ENCODE measurements around the gene RPS6KA6. TPM values are rescaled to one million over a fixed set of nuclear protein-coding genes. Genes with fewer than 3 reads are reported as not detected.

The RPS6KA6 gene
- total and polyA plus RNA-seq, 2 experiments from 2014 or later = 2.4 to 9.3 TPM

GRCh38 chrX:84216406-84216805 lies 28.4 kb upstream of the RPS6KA6 start:
- TF ChIP-seq CTCF (IDR thresholded peaks at IDR 0.05; ENCODE audit: poor library complexity) = no peak
- TF ChIP-seq EZH2phosphoT487 (IDR thresholded peaks at IDR 0.05; ENCODE audit: low read depth, severe bottlenecking, unreplicated experiment) = no peak
- no peak for TF ChIP-seq EZH2 (IDR thresholded peaks at IDR 0.05; ENCODE audit: borderline replicate concordance)
- WGBS (ENCODE audit: low lambda C conversion rate, missing lambda C conversion rate) = 79% methylated on average over 5 of the region's 5 CpGs

GRCh38 chrX:84205276-84205675 lies 17.3 kb upstream of the RPS6KA6 start:
- no peak for TF ChIP-seq EZH2phosphoT487 (IDR thresholded peaks at IDR 0.05; ENCODE audit: low read depth, severe bottlenecking, unreplicated experiment)
- no peak for TF ChIP-seq CTCF (IDR thresholded peaks at IDR 0.05; ENCODE audit: poor library complexity)
- no peak for TF ChIP-seq EZH2 (IDR thresholded peaks at IDR 0.05; ENCODE audit: borderline replicate concordance)
- no peak overlapping the region for H3K4me2 ChIP-seq
- H3K79me2 ChIP-seq = no peaks in the 10 kb centered on the region
- no peaks in the 10 kb centered on the region for H4K20me1 ChIP-seq (ENCODE audit: insufficient read depth, poor library complexity, severe bottlenecking)
- H3K4me3 ChIP-seq = no peak overlapping the region
- H3K9me2 ChIP-seq (replicated peaks; ENCODE audit: insufficient read depth) = no peaks in the 10 kb centered on the region
- no peak for DNase-seq (ENCODE audit: low spot score)
- H3K9me3 ChIP-seq (ENCODE audit: low read depth) = no peaks in the 10 kb centered on the region
- no peaks in the 10 kb centered on the region for H3K4me1 ChIP-seq (ENCODE audit: insufficient read depth)
- H2AFZ ChIP-seq = no peak overlapping the region
- no peaks in the 10 kb centered on the region for H3K27me3 ChIP-seq
- H3K36me3 ChIP-seq (replicated peaks; ENCODE audit: insufficient read depth, low read depth) = no peaks in the 10 kb centered on the region
- no peak overlapping the region for H3K27ac ChIP-seq

More at GRCh38 chrX:84216406-84216805, 28.4 kb upstream of the RPS6KA6 start:
- Histone ChIP-seq H3K4me2 (no peak overlapping the region), H3K4me1 (ENCODE audit: insufficient read depth) (no peaks in the 10 kb centered on the region), H3K36me3 (replicated peaks; ENCODE audit: insufficient read depth, low read depth) (no peaks in the 10 kb centered on the region), H3K9me2 (replicated peaks; ENCODE audit: insufficient read depth) (no peaks in the 10 kb centered on the region), H3K79me2 (no peaks in the 10 kb centered on the region), H3K27me3 (no peaks in the 10 kb centered on the region), H2AFZ (no peak overlapping the region), H3K27ac (no peak overlapping the region), H3K9me3 (ENCODE audit: low read depth) (no peaks in the 10 kb centered on the region), H3K4me3 (no peak overlapping the region), H4K20me1 (ENCODE audit: insufficient read depth, poor library complexity, severe bottlenecking) (no peaks in the 10 kb centered on the region)
- no peak for DNase-seq (ENCODE audit: low spot score)

GRCh38 chrX:84199688-84200087 lies 11.7 kb upstream of the RPS6KA6 start:
- H3K4me3 ChIP-seq = no peak overlapping the region
- no peak overlapping the region for H2AFZ ChIP-seq
- H3K4me1 ChIP-seq (ENCODE audit: insufficient read depth) = no peaks in the 10 kb centered on the region
- H3K9me2 ChIP-seq (replicated peaks; ENCODE audit: insufficient read depth) = no peaks in the 10 kb centered on the region
- no peaks in the 10 kb centered on the region for H3K36me3 ChIP-seq (replicated peaks; ENCODE audit: insufficient read depth, low read depth)
- H3K27ac ChIP-seq = no peak overlapping the region
- no peak for DNase-seq (ENCODE audit: low spot score)
- H3K9me3 ChIP-seq (ENCODE audit: low read depth) = no peaks in the 10 kb centered on the region
- TF ChIP-seq EZH2 (IDR thresholded peaks at IDR 0.05; ENCODE audit: borderline replicate concordance) = no peak
- no peak for TF ChIP-seq CTCF (IDR thresholded peaks at IDR 0.05; ENCODE audit: poor library complexity)
- no peak for TF ChIP-seq EZH2phosphoT487 (IDR thresholded peaks at IDR 0.05; ENCODE audit: low read depth, severe bottlenecking, unreplicated experiment)
- 70% methylated on average over 1 of the region's 1 CpG for WGBS (ENCODE audit: low lambda C conversion rate, missing lambda C conversion rate)
- H4K20me1 ChIP-seq (ENCODE audit: insufficient read depth, poor library complexity, severe bottlenecking) = no peaks in the 10 kb centered on the region
- H3K4me2 ChIP-seq = no peak overlapping the region
- H3K79me2 ChIP-seq = no peaks in the 10 kb centered on the region
- no peaks in the 10 kb centered on the region for H3K27me3 ChIP-seq

- no peaks in the 10 kb centered on the region for H3K36me3 ChIP-seq (replicated peaks; ENCODE audit: insufficient read depth, low read depth)
- H3K9me2 ChIP-seq (replicated peaks; ENCODE audit: insufficient read depth) = no peaks in the 10 kb centered on the region
- H3K9me3 ChIP-seq (ENCODE audit: low read depth) = no peaks in the 10 kb centered on the region
- DNase-seq (ENCODE audit: low spot score) = no peak
- WGBS (ENCODE audit: low lambda C conversion rate, missing lambda C conversion rate) = 52% methylated on average over 1 of the region's 1 CpG
- no peak overlapping the region for H3K4me3 ChIP-seq
- TF ChIP-seq EZH2 (IDR thresholded peaks at IDR 0.05; ENCODE audit: borderline replicate concordance) (no peak), CTCF (IDR thresholded peaks at IDR 0.05; ENCODE audit: poor library complexity) (no peak)
- no peaks in the 10 kb centered on the region for H3K27me3 ChIP-seq
- no peak overlapping the region for H3K27ac ChIP-seq
- no peaks in the 10 kb centered on the region for H3K79me2 ChIP-seq
- H3K4me2 ChIP-seq = no peak overlapping the region
- H2AFZ ChIP-seq = no peak overlapping the region
- no peaks in the 10 kb centered on the region for H4K20me1 ChIP-seq (ENCODE audit: insufficient read depth, poor library complexity, severe bottlenecking)
- H3K4me1 ChIP-seq (ENCODE audit: insufficient read depth) = no peaks in the 10 kb centered on the region
Measured at GRCh38 chrX:84197550-84197949, 9.6 kb upstream of the RPS6KA6 start.

Measured in hepatocyte (in vitro differentiated cells).